Liver (tissue), 3 donors: ENCODE data around the gene ADCY10.

Experiments used
- EGR1 ChIP-seq, 2 donors: IDR thresholded peaks; 2 replicates each; pipeline ENCODE4 v1.6.1; 2016 to 2018; ENCODE audit warnings: antibody characterized with exemption in 2 of 2, low read depth in 2 of 2
- GABPA ChIP-seq, 2 donors: IDR thresholded peaks in 1 of 2; conservative IDR thresholded peaks in 1 of 2; 2 replicates each; pipeline ENCODE4 v1.6.1; 2016; ENCODE audit warnings: antibody characterized with exemption in 2 of 2, mild to moderate bottlenecking in 1 of 2, moderate library complexity in 1 of 2
- HNF4A ChIP-seq, 2 donors: conservative IDR thresholded peaks; 2 replicates each; pipeline ENCODE4 v1.6.1; 2016; ENCODE audit warnings: antibody characterized with exemption in 2 of 2, mild to moderate bottlenecking in 2 of 2
- JUND ChIP-seq, 2 donors: IDR thresholded peaks; 2 replicates each; pipeline ENCODE4 v1.6.1; 2016; ENCODE audit warnings: antibody characterized with exemption in 2 of 2
- NR2F2 ChIP-seq: IDR thresholded peaks from 2 replicates; pipeline ENCODE4 v1.6.1; 2016; ENCODE audit warnings: antibody characterized with exemption
- RAD21 ChIP-seq, 2 donors: IDR thresholded peaks; 2 replicates each; pipeline ENCODE4 v1.6.1; 2016; ENCODE audit warnings: antibody characterized with exemption in 2 of 2, mild to moderate bottlenecking in 2 of 2
- RXRA ChIP-seq, 2 donors: IDR thresholded peaks; 2 replicates each; pipeline ENCODE4 v1.6.1; 2017 to 2018; ENCODE audit warnings: antibody characterized with exemption in 2 of 2, mild to moderate bottlenecking in 1 of 2
- TAF1 ChIP-seq: conservative IDR thresholded peaks from 2 replicates; pipeline ENCODE4 v1.6.1; 2016; ENCODE audit warnings: antibody characterized with exemption, mild to moderate bottlenecking
- YY1 ChIP-seq: IDR thresholded peaks from 2 replicates; pipeline ENCODE4 v1.6.1; 2016; ENCODE audit warnings: antibody characterized with exemption, mild to moderate bottlenecking
- TF ChIP-seq, protein P1 (sequence below): fragments of 150-350 bp; IDR thresholded peaks from 2 replicates; pipeline ENCODE4 v1.5.1; 2017; ENCODE audit warnings: improper control_type of control experiment, low read depth, low read length; ENCODE audit not compliant: missing input control
- TF ChIP-seq, protein P2 (sequence below): IDR thresholded peaks from 2 replicates; pipeline ENCODE4 v1.6.1; 2016; ENCODE audit warnings: antibody characterized with exemption
- TF ChIP-seq, protein P3 (sequence below): IDR thresholded peaks from 2 replicates; pipeline ENCODE4 v1.6.1; 2016; ENCODE audit warnings: antibody characterized with exemption, mild to moderate bottlenecking
- TF ChIP-seq, protein P4 (sequence below): IDR thresholded peaks from 2 replicates; pipeline ENCODE4 v1.6.1; 2016; ENCODE audit warnings: antibody characterized with exemption
- TF ChIP-seq, protein P5 (sequence below): IDR thresholded peaks from 2 replicates; pipeline ENCODE4 v1.6.1; 2016; ENCODE audit warnings: antibody characterized with exemption
- donor health status: healthy.
- donor health status: healthy.

- TF ChIP-seq, protein P1, sequence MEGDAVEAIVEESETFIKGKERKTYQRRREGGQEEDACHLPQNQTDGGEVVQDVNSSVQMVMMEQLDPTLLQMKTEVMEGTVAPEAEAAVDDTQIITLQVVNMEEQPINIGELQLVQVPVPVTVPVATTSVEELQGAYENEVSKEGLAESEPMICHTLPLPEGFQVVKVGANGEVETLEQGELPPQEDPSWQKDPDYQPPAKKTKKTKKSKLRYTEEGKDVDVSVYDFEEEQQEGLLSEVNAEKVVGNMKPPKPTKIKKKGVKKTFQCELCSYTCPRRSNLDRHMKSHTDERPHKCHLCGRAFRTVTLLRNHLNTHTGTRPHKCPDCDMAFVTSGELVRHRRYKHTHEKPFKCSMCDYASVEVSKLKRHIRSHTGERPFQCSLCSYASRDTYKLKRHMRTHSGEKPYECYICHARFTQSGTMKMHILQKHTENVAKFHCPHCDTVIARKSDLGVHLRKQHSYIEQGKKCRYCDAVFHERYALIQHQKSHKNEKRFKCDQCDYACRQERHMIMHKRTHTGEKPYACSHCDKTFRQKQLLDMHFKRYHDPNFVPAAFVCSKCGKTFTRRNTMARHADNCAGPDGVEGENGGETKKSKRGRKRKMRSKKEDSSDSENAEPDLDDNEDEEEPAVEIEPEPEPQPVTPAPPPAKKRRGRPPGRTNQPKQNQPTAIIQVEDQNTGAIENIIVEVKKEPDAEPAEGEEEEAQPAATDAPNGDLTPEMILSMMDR = no peak
- TF ChIP-seq EGR1 (IDR thresholded peaks at IDR 0.05; ENCODE audit: low read depth in 2 of 2) (no peak), YY1 (no peak), JUND (IDR thresholded peaks at IDR 0.05) (no peak), RXRA (IDR thresholded peaks at IDR 0.05) (no peak), TAF1 (no peak), RAD21 (IDR thresholded peaks at IDR 0.05) (no peak), HNF4A (conservative IDR thresholded peaks at IDR 0.05) (no peak), GABPA (IDR thresholded peaks at IDR 0.05 in 1 of 2, conservative IDR thresholded peaks at IDR 0.05 in 1 of 2) (no peak), NR2F2 (no peak)
- TF ChIP-seq, protein P2, sequence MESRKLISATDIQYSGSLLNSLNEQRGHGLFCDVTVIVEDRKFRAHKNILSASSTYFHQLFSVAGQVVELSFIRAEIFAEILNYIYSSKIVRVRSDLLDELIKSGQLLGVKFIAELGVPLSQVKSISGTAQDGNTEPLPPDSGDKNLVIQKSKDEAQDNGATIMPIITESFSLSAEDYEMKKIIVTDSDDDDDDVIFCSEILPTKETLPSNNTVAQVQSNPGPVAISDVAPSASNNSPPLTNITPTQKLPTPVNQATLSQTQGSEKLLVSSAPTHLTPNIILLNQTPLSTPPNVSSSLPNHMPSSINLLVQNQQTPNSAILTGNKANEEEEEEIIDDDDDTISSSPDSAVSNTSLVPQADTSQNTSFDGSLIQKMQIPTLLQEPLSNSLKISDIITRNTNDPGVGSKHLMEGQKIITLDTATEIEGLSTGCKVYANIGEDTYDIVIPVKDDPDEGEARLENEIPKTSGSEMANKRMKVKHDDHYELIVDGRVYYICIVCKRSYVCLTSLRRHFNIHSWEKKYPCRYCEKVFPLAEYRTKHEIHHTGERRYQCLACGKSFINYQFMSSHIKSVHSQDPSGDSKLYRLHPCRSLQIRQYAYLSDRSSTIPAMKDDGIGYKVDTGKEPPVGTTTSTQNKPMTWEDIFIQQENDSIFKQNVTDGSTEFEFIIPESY = no peak
- TF ChIP-seq, protein P3, sequence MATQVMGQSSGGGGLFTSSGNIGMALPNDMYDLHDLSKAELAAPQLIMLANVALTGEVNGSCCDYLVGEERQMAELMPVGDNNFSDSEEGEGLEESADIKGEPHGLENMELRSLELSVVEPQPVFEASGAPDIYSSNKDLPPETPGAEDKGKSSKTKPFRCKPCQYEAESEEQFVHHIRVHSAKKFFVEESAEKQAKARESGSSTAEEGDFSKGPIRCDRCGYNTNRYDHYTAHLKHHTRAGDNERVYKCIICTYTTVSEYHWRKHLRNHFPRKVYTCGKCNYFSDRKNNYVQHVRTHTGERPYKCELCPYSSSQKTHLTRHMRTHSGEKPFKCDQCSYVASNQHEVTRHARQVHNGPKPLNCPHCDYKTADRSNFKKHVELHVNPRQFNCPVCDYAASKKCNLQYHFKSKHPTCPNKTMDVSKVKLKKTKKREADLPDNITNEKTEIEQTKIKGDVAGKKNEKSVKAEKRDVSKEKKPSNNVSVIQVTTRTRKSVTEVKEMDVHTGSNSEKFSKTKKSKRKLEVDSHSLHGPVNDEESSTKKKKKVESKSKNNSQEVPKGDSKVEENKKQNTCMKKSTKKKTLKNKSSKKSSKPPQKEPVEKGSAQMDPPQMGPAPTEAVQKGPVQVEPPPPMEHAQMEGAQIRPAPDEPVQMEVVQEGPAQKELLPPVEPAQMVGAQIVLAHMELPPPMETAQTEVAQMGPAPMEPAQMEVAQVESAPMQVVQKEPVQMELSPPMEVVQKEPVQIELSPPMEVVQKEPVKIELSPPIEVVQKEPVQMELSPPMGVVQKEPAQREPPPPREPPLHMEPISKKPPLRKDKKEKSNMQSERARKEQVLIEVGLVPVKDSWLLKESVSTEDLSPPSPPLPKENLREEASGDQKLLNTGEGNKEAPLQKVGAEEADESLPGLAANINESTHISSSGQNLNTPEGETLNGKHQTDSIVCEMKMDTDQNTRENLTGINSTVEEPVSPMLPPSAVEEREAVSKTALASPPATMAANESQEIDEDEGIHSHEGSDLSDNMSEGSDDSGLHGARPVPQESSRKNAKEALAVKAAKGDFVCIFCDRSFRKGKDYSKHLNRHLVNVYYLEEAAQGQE = no peak
- TF ChIP-seq, protein P4, sequence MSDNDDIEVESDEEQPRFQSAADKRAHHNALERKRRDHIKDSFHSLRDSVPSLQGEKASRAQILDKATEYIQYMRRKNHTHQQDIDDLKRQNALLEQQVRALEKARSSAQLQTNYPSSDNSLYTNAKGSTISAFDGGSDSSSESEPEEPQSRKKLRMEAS = no peak
- TF ChIP-seq, protein P5, sequence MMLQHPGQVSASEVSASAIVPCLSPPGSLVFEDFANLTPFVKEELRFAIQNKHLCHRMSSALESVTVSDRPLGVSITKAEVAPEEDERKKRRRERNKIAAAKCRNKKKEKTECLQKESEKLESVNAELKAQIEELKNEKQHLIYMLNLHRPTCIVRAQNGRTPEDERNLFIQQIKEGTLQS = no peak
Observed at GRCh38 chr1:167938080-167938636, 24.2 kb upstream of the ADCY10 start.
